Neuronal stem cell (in vitro differentiated cells): ENCODE measurements around the gene ZNF669.

Experiments
- DNase-seq: peaks from one replicate; pipeline ENCODE4 v3.0.0-alpha.2; 2013; ENCODE audit warnings: low spot score
- H2AFZ ChIP-seq: one replicate; pipeline ENCODE4 v1.6.1; 2013; ENCODE audit warnings: mild to moderate bottlenecking, low read length, inconsistent platforms
- H2AK5ac ChIP-seq: 2 replicates; pipeline ENCODE4 v1.6.1; 2013; ENCODE audit warnings: low read depth, mild to moderate bottlenecking, inconsistent platforms, low read length, moderate library complexity, mixed read lengths
- H2BK120ac ChIP-seq: 2 replicates; pipeline ENCODE4 v1.6.1; 2013; ENCODE audit warnings: low read depth, mild to moderate bottlenecking, inconsistent platforms, low read length, moderate library complexity, mixed read lengths
- H2BK12ac ChIP-seq: one replicate; pipeline ENCODE4 v1.6.1; 2013; ENCODE audit warnings: low read length, inconsistent platforms
- H2BK15ac ChIP-seq: 2 replicates; pipeline ENCODE4 v1.6.1; 2013; ENCODE audit warnings: mild to moderate bottlenecking, low read length, inconsistent platforms, mixed read lengths
- H2BK5ac ChIP-seq: one replicate; pipeline ENCODE4 v1.6.1; 2013; ENCODE audit warnings: inconsistent platforms, mild to moderate bottlenecking, low read length, moderate library complexity
- H3K14ac ChIP-seq: one replicate; pipeline ENCODE4 v1.6.1; 2013; ENCODE audit warnings: low read length, inconsistent platforms
- H3K18ac ChIP-seq: 2 replicates; pipeline ENCODE4 v1.6.1; 2013; ENCODE audit warnings: low read length, inconsistent platforms
- H3K23ac ChIP-seq: 2 replicates; pipeline ENCODE4 v1.6.1; 2013; ENCODE audit warnings: low read depth, mild to moderate bottlenecking, mixed read lengths, low read length, inconsistent platforms; ENCODE audit not compliant: poor library complexity
- H3K27ac ChIP-seq: replicated peaks from 3 replicates; pipeline ENCODE4 v1.5.1; 2013; ENCODE audit warnings: low read length, inconsistent platforms
- H3K27me3 ChIP-seq, 3 experiments: 2 replicates each; pipeline ENCODE4 v1.6.1; 2013; ENCODE audit warnings: low read length in 3 of 3, mild to moderate bottlenecking in 2 of 3, inconsistent platforms in 1 of 3, low read depth in 1 of 3, mixed read lengths in 1 of 3, moderate library complexity in 1 of 3; ENCODE audit not compliant: control insufficient read depth in 3 of 3, insufficient read depth in 3 of 3
- H3K36me3 ChIP-seq, 2 donors: replicated peaks in 1 of 2; 2 replicates each; pipeline ENCODE4 v1.6.1; 2013; ENCODE audit warnings: low read length in 2 of 2; ENCODE audit not compliant: control insufficient read depth in 2 of 2, insufficient read depth in 2 of 2
- H3K4ac ChIP-seq: 2 replicates; pipeline ENCODE4 v1.6.1; 2013; ENCODE audit warnings: inconsistent platforms, mild to moderate bottlenecking, low read length, moderate library complexity
- H3K4me1 ChIP-seq, 2 donors: 1 replicate in 1 of 2; 2 replicates in 1 of 2; pipeline ENCODE4 v1.6.1; 2013; ENCODE audit warnings: low read length in 2 of 2, low read depth in 1 of 2; ENCODE audit not compliant: control insufficient read depth in 2 of 2, insufficient read depth in 1 of 2
- H3K4me2 ChIP-seq: one replicate; pipeline ENCODE4 v1.6.1; 2013; ENCODE audit warnings: mild to moderate bottlenecking, low read length, inconsistent platforms; ENCODE audit not compliant: insufficient read depth, poor library complexity, severe bottlenecking
- H3K4me3 ChIP-seq, 2 donors: 2 replicates each; pipeline ENCODE4 v1.5.1; 2013; ENCODE audit warnings: low read length in 2 of 2, mild to moderate bottlenecking in 2 of 2, inconsistent platforms in 1 of 2, moderate library complexity in 1 of 2
- H3K79me1 ChIP-seq: one replicate; pipeline ENCODE4 v1.6.1; 2013; ENCODE audit warnings: low read depth, mild to moderate bottlenecking, inconsistent platforms, low read length, moderate library complexity
- H3K9ac ChIP-seq: one replicate; pipeline ENCODE4 v1.6.1; 2013; ENCODE audit warnings: mild to moderate bottlenecking, low read depth, low read length, inconsistent platforms; ENCODE audit not compliant: poor library complexity
- H3K9me3 ChIP-seq, 2 donors: replicated peaks in 1 of 2; 2 replicates each; pipeline versions ENCODE3 to v1.6.1; 2013; ENCODE audit warnings: low read length in 2 of 2, mild to moderate bottlenecking in 2 of 2, inconsistent platforms in 1 of 2, low read depth in 1 of 2, mixed read lengths in 1 of 2, moderate library complexity in 1 of 2; ENCODE audit not compliant: control insufficient read depth in 2 of 2, insufficient read depth in 1 of 2
- H4K8ac ChIP-seq: one replicate; pipeline ENCODE4 v1.6.1; 2013; ENCODE audit warnings: low read depth, mild to moderate bottlenecking, inconsistent platforms, low read length, moderate library complexity
- H4K91ac ChIP-seq: one replicate; pipeline ENCODE4 v1.6.1; 2013; ENCODE audit warnings: low read length, low read depth, mild to moderate bottlenecking, inconsistent platforms; ENCODE audit not compliant: poor library complexity
- WGBS, 2 donors: extraction: QIAGEN DNeasy Blood & Tissue Kit; methylation state at CpG; one replicate each; pipeline ENCODE4 v1.1.7; 2013; ENCODE audit warnings: missing lambda C conversion rate in 2 of 2, mixed read lengths in 1 of 2; ENCODE audit not compliant: insufficient read length in 2 of 2, insufficient replicate concordance in 1 of 2; ENCODE audit errors: extremely low coverage in 2 of 2; 5-methylcytosine and 5-hydroxymethylcytosine counted together

Gene ZNF669

GRCh38 chr1:247111700-247112478 lies 7.7 kb upstream of the ZNF669 start:
- no CpG with 5 or more reads among the region's 78 CpGs for WGBS, 2 donors
- H3K9ac ChIP-seq, result peak overlapping the region; percentile 98
- peaks cover 0 to 7% of the 10 kb centered on the region in 2 donors for H3K4me1 ChIP-seq
- peak overlapping the region; percentile 48 for H2BK5ac ChIP-seq
- no peak overlapping the region for H3K4ac ChIP-seq
- peak; percentile 30 for DNase-seq
- H3K27me3 ChIP-seq, result peaks cover 0 to 10% (median 2%) of the 10 kb centered on the region in 3 experiments
- peak overlapping the region; percentile 100 for H2AFZ ChIP-seq
- peak overlapping the region; percentile 99 for H3K4me2 ChIP-seq
- H4K91ac ChIP-seq, result no peak overlapping the region
- peak overlapping the region; percentile 96 for H3K23ac ChIP-seq
- H3K9me3 ChIP-seq, result no peaks in the 10 kb centered on the region
- peak overlapping the region; percentile 87 for H2BK120ac ChIP-seq
- H3K4me3 ChIP-seq, result peak overlapping the region; percentile 55 to 88
- H3K14ac ChIP-seq, result peak overlapping the region; percentile 98
- peak overlapping the region; percentile 99 for H3K18ac ChIP-seq
- H2BK15ac ChIP-seq, result peak overlapping the region; percentile 85
- H3K79me1 ChIP-seq, result peaks cover 2% of the 10 kb centered on the region
- H3K36me3 ChIP-seq, result no peaks in the 10 kb centered on the region
- H2AK5ac ChIP-seq, result peak overlapping the region; percentile 25
- peak overlapping the region; percentile 59 for H3K27ac ChIP-seq
- peak overlapping the region; percentile 94 for H2BK12ac ChIP-seq
- no peak overlapping the region for H4K8ac ChIP-seq

GRCh38 chr1:247111259-247111699 lies 7.1 kb upstream of the ZNF669 start:
- H2BK15ac ChIP-seq, result peak overlapping the region; percentile 85
- H2AFZ ChIP-seq, result peak overlapping the region; percentile 100
- peaks cover 0 to 10% (median 2%) of the 10 kb centered on the region in 3 experiments for H3K27me3 ChIP-seq
- no peaks in the 10 kb centered on the region for H3K9me3 ChIP-seq
- peak overlapping the region; percentile 99 for H3K18ac ChIP-seq
- no CpG with 5 or more reads among the region's 62 CpGs for WGBS, 2 donors
- peaks cover 0 to 7% of the 10 kb centered on the region in 2 donors for H3K4me1 ChIP-seq
- H3K27ac ChIP-seq, result no peak overlapping the region
- H3K23ac ChIP-seq, result peak overlapping the region; percentile 96
- H2BK12ac ChIP-seq, result no peak overlapping the region
- H2AK5ac ChIP-seq, result peak overlapping the region; percentile 10
- no peak overlapping the region for H4K91ac ChIP-seq
- peak overlapping the region; percentile 87 for H2BK120ac ChIP-seq
- peak overlapping the region; percentile 55 to 88 for H3K4me3 ChIP-seq
- no peak overlapping the region for H4K8ac ChIP-seq
- H2BK5ac ChIP-seq, result no peak overlapping the region
- no peaks in the 10 kb centered on the region for H3K36me3 ChIP-seq
- peak overlapping the region; percentile 98 for H3K9ac ChIP-seq
- H3K79me1 ChIP-seq, result peaks cover 2% of the 10 kb centered on the region
- peak; percentile 32 for DNase-seq
- peak overlapping the region; percentile 99 for H3K4me2 ChIP-seq
- no peak overlapping the region for H3K4ac ChIP-seq
- peak overlapping the region; percentile 98 for H3K14ac ChIP-seq

- Histone ChIP-seq H3K4ac (no peak overlapping the region), H2AK5ac (peak overlapping the region; percentile 10), H3K36me3 (no peaks in the 10 kb centered on the region), H3K4me1 (peaks cover 0 to 7% of the 10 kb centered on the region in 2 donors), H2BK12ac (no peak overlapping the region), H3K9me3 (no peaks in the 10 kb centered on the region), H3K27ac (no peak overlapping the region), H3K9ac (peak overlapping the region; percentile 98), H2BK120ac (no peak overlapping the region), H3K18ac (peak overlapping the region; percentile 99), H3K27me3 (peaks cover 0 to 10% (median 2%) of the 10 kb centered on the region in 3 experiments), H4K91ac (no peak overlapping the region), H4K8ac (no peak overlapping the region), H3K23ac (peak overlapping the region; percentile 96), H3K4me3 (peak overlapping the region; percentile 55 to 88), H2AFZ (peak overlapping the region; percentile 100), H2BK5ac (no peak overlapping the region), H3K4me2 (peak overlapping the region; percentile 99), H3K14ac (no peak overlapping the region), H2BK15ac (no peak overlapping the region), H3K79me1 (peaks cover 2% of the 10 kb centered on the region)
- no CpG with 5 or more reads among the region's 30 CpGs for WGBS, 2 donors
- peak; percentile 11 for DNase-seq
Measured at GRCh38 chr1:247110627-247111258, 6.6 kb upstream of the ZNF669 start.

- no peak overlapping the region for H2AK5ac ChIP-seq
- no peak overlapping the region for H2BK12ac ChIP-seq
- no peak overlapping the region for H2BK15ac ChIP-seq
- no peak overlapping the region for H2AFZ ChIP-seq
- H3K23ac ChIP-seq, result no peak overlapping the region
- DNase-seq, result no peak
- H3K18ac ChIP-seq, result no peak overlapping the region
- H3K27ac ChIP-seq, result no peak overlapping the region
- H4K91ac ChIP-seq, result no peak overlapping the region
- H3K36me3 ChIP-seq, result peaks cover 0 to 4% of the 10 kb centered on the region in 2 donors
- no peak overlapping the region for H3K14ac ChIP-seq
- H3K4me3 ChIP-seq, result no peak overlapping the region
- no CpG with 5 or more reads among the region's 7 CpGs for WGBS, 2 donors
- peaks cover 2 to 14% of the 10 kb centered on the region in 2 donors for H3K9me3 ChIP-seq
- H3K79me1 ChIP-seq, result no peaks in the 10 kb centered on the region
- H2BK5ac ChIP-seq, result no peak overlapping the region
- H3K4me1 ChIP-seq, result peaks cover 2 to 7% of the 10 kb centered on the region in 2 donors
- peaks cover 0 to 4% (median 0%) of the 10 kb centered on the region in 3 experiments for H3K27me3 ChIP-seq
- no peak overlapping the region for H3K9ac ChIP-seq
- H2BK120ac ChIP-seq, result no peak overlapping the region
- H3K4ac ChIP-seq, result no peak overlapping the region
- no peak overlapping the region for H3K4me2 ChIP-seq
- H4K8ac ChIP-seq, result no peak overlapping the region
Measured at GRCh38 chr1:247107694-247108093, 3.5 kb upstream of the ZNF669 start.
